ENCODE measurements around the gene ARHGEF37. TPM values are rescaled to one million over a fixed set of nuclear protein-coding genes. Genes with fewer than 3 reads are reported as not detected.

Gene ARHGEF37
- total and polyA plus RNA-seq, 2 donors from 2014 or later = 6.9 to 21.8 TPM

GRCh38 chr5:149552553-149553160 lies 28.6 kb upstream of the ARHGEF37 start:
- FAIRE-seq = no peak
- H3K27me3 ChIP-seq (ENCODE audit: control insufficient read depth, insufficient read depth, low read length) = no peaks in the 10 kb centered on the region
- DNase-seq = peak in 1 of 5 donors; percentile 51
- H3K4me3 ChIP-seq (ENCODE audit: low read length in 3 of 3) = no peak overlapping the region
- peaks cover 0 to 11% (median 0%) of the 10 kb centered on the region in 3 donors for H3K36me3 ChIP-seq (ENCODE audit: control insufficient read depth in 2 of 3, insufficient read depth in 3 of 3, low read length in 3 of 3)
- intact Hi-C loops (cut with DNase I) = no loop called here
- TF ChIP-seq CTCF (IDR thresholded peaks at IDR 0.05; ENCODE audit: borderline replicate concordance, extremely low read depth, insufficient read depth) = no peak
- H3K4me1 ChIP-seq (ENCODE audit: control insufficient read depth in 2 of 3, insufficient read depth in 2 of 3, low read depth in 1 of 3, low read length in 3 of 3) = peaks cover 0 to 9% (median 8%) of the 10 kb centered on the region in 3 donors
- H3K9ac ChIP-seq (ENCODE audit: low read length in 3 of 3) = no peak overlapping the region
- H3K27ac ChIP-seq (ENCODE audit: low read depth in 2 of 2, low read length in 2 of 2) = no peak overlapping the region
- H3K9me3 ChIP-seq (ENCODE audit: control insufficient read depth in 2 of 3, insufficient read depth in 1 of 3, low read length in 3 of 3) = no peaks in the 10 kb centered on the region

- Histone ChIP-seq H3K9ac (ENCODE audit: low read length in 3 of 3) (no peak overlapping the region), H3K27me3 (ENCODE audit: control insufficient read depth, insufficient read depth, low read length) (no peaks in the 10 kb centered on the region), H3K4me1 (ENCODE audit: control insufficient read depth in 2 of 3, insufficient read depth in 2 of 3, low read depth in 1 of 3, low read length in 3 of 3) (peaks cover 0 to 5% (median 4%) of the 10 kb centered on the region in 3 donors), H3K27ac (ENCODE audit: low read depth in 2 of 2, low read length in 2 of 2) (no peak overlapping the region), H3K9me3 (ENCODE audit: control insufficient read depth in 2 of 3, insufficient read depth in 1 of 3, low read length in 3 of 3) (no peaks in the 10 kb centered on the region), H3K4me3 (ENCODE audit: low read length in 3 of 3) (no peak overlapping the region), H3K36me3 (ENCODE audit: control insufficient read depth in 2 of 3, insufficient read depth in 3 of 3, low read length in 3 of 3) (no peaks in the 10 kb centered on the region)
- FAIRE-seq = no peak
- intact Hi-C loops (cut with DNase I) = loop anchor here (5.0 to 10.0 kb wide), 2 partner anchors 117 to 195 kb away; no protein-coding TSS in a partner anchor
- DNase-seq = peak in 2 of 5 donors; percentile 21 to 67
- TF ChIP-seq CTCF (IDR thresholded peaks at IDR 0.05; ENCODE audit: borderline replicate concordance, extremely low read depth, insufficient read depth) = no peak
Measured at GRCh38 chr5:149559706-149560105, 21.6 kb upstream of the ARHGEF37 start.

GRCh38 chr5:149561848-149562247 lies 19.4 kb upstream of the ARHGEF37 start:
- H3K27me3 ChIP-seq (ENCODE audit: control insufficient read depth, insufficient read depth, low read length) = no peaks in the 10 kb centered on the region
- H3K36me3 ChIP-seq (ENCODE audit: control insufficient read depth in 2 of 3, insufficient read depth in 3 of 3, low read length in 3 of 3) = no peaks in the 10 kb centered on the region
- no peaks in the 10 kb centered on the region for H3K9me3 ChIP-seq (ENCODE audit: control insufficient read depth in 2 of 3, insufficient read depth in 1 of 3, low read length in 3 of 3)
- peaks cover 0 to 7% (median 7%) of the 10 kb centered on the region in 3 donors for H3K4me1 ChIP-seq (ENCODE audit: control insufficient read depth in 2 of 3, insufficient read depth in 2 of 3, low read depth in 1 of 3, low read length in 3 of 3)
- intact Hi-C loops (cut with DNase I) = loop anchor here (5.0 to 10.0 kb wide), 2 partner anchors 120 to 197 kb away; no protein-coding TSS in a partner anchor
- FAIRE-seq = peak; percentile 17
- H3K27ac ChIP-seq (ENCODE audit: low read depth in 2 of 2, low read length in 2 of 2) = peak overlapping the region in 1 of 2 donors; percentile 72
- DNase-seq = peak in 2 of 5 donors; percentile 13 to 61
- H3K9ac ChIP-seq (ENCODE audit: low read length in 3 of 3) = no peak overlapping the region
- TF ChIP-seq CTCF (IDR thresholded peaks at IDR 0.05; ENCODE audit: borderline replicate concordance, extremely low read depth, insufficient read depth) = no peak
- H3K4me3 ChIP-seq (ENCODE audit: low read length in 3 of 3) = no peak overlapping the region
